Fibroblast of pulmonary artery (primary cell): ENCODE measurements around the gene TREM1.

Source experiments
- DNase-seq: peaks from one replicate; pipeline ENCODE4 v3.0.0-alpha.2; 2010; ENCODE audit warnings: low read depth
- H3K4me3 ChIP-seq: replicated peaks from 2 replicates; pipeline ENCODE4 v1.5.1; 2011; ENCODE audit warnings: low read depth, mild to moderate bottlenecking, control low read depth, low read length, moderate library complexity
- CTCF ChIP-seq: IDR thresholded peaks from 2 replicates; pipeline ENCODE4 v1.5.1; 2011; ENCODE audit warnings: mild to moderate bottlenecking, control low read depth, low read length, inconsistent platforms; ENCODE audit errors: missing control alignments

The TREM1 gene

GRCh38 chr6:41294214-41294872 lies 7.9 kb upstream of the TREM1 start:
- no peak for DNase-seq
- H3K4me3 ChIP-seq, result no peak overlapping the region
- no peak for TF ChIP-seq CTCF

- DNase-seq, result no peak
- H3K4me3 ChIP-seq, result no peak overlapping the region
- TF ChIP-seq CTCF, result no peak
These were observed 5.2 kb upstream of the TREM1 start for GRCh38 chr6:41291717-41292116.

GRCh38 chr6:41289815-41290214 lies 3.3 kb upstream of the TREM1 start:
- no peak for DNase-seq
- H3K4me3 ChIP-seq, result no peak overlapping the region
- no peak for TF ChIP-seq CTCF

DNA sequence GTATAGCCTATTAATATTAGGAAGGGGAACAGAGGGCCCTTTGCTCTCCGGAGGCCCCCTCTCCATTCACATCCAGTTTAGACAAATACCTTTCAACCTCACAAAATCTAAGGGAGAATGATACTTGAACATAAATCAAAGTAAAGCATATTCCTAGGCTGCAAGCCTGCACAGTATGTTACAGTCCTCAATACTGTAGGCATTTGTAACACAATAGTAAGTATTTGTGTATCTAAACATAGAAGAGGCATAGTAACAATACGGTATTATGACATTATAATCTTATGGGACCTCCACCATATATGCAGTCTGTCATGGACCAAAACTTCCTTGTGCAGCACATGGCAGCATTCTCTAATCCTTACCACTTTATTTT lies 2.3 kb upstream of the TREM1 start:
- DNase-seq, result no peak
- H3K4me3 ChIP-seq, result no peak overlapping the region
- no peak for TF ChIP-seq CTCF

- TF ChIP-seq CTCF, result no peak
- peak; percentile 35 for DNase-seq
- no peak overlapping the region for H3K4me3 ChIP-seq
These were observed 1.7 kb upstream of the TREM1 start for GRCh38 chr6:41288030-41288753.

GRCh38 chr6:41284726-41285125 lies 1.8 kb downstream of the TREM1 start:
- no peak overlapping the region for H3K4me3 ChIP-seq
- DNase-seq, result peak; percentile 91
- no peak for TF ChIP-seq CTCF

- no peak for DNase-seq
- TF ChIP-seq CTCF, result no peak
- H3K4me3 ChIP-seq, result no peak overlapping the region
These were observed 2.9 kb downstream of the TREM1 start for GRCh38 chr6:41283600-41283999.
